ENCODE measurements around the gene TNFAIP8.

DNA sequence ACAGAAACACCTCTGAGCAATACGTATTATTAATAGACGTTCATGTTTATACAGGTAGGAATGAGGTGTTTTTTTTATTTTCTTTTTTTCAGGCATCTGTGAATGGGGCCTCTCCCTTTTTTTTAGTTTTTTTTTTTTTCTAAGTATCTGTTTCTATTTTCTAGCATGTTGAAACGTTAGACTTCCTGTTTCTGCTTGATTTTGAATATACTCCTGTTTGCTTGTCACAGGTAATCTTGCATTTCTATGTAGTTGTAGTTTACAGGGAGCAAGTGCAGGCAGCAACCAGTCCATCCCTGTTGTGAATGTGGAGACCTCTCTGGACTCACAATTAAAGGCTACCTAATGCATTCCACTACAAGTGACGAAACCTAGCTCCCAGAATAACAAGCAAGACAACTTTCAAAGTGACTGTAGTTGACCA lies 22.8 kb upstream of the TNFAIP8 start:
- TF ChIP-seq CTCF (IDR thresholded peaks at IDR 0.05) (no peak), SOX15 (CRISPR knock-in tag; IDR thresholded peaks at IDR 0.05) (no peak), RELA (CRISPR knock-in tag; IDR thresholded peaks at IDR 0.05; ENCODE audit: borderline replicate concordance) (no peak), FOXP4 (CRISPR knock-in tag; IDR thresholded peaks at IDR 0.05) (no peak)

Data from WTC11 (cell line).